Measurements from ENCODE around the gene BEND2. TPM values are rescaled to one million over a fixed set of nuclear protein-coding genes. Genes with fewer than 3 reads are reported as not detected.

The BEND2 gene
- total RNA-seq, 1 experiment from 2014 or later, result not detected

GRCh38 chrX:18151157-18151556, 69.5 kb downstream of the BEND2 start (continued):
- TF ChIP-seq ZNF232 (CRISPR knock-in tag; IDR thresholded peaks at IDR 0.05), result no peak

- H3K27ac Mint-ChIP-seq, result no peak overlapping the region
- ChIA-PET POLR2A (no interaction called here), CTCF (no interaction called here)
- no peaks in the 10 kb centered on the region for H3K4me1 Mint-ChIP-seq
- no peaks in the 10 kb centered on the region for H3K27me3 Mint-ChIP-seq (ENCODE audit: low read depth)
- H3K9me3 Mint-ChIP-seq, result no peaks in the 10 kb centered on the region; the same call in 1 of the 2 replicates
- no peak overlapping the region for H3K4me3 Mint-ChIP-seq
- H3K36me3 Mint-ChIP-seq, result no peaks in the 10 kb centered on the region
- TF ChIP-seq SP1 (CRISPR knock-in tag; conservative IDR thresholded peaks at IDR 0.05), result no peak
- TF ChIP-seq ZSCAN18 (CRISPR knock-in tag; IDR thresholded peaks at IDR 0.05), result no peak
- TF ChIP-seq ZNF512 (CRISPR knock-in tag; IDR thresholded peaks at IDR 0.05; ENCODE audit: borderline replicate concordance), result no peak
- TF ChIP-seq ZBTB43 (CRISPR knock-in tag; IDR thresholded peaks at IDR 0.05), result no peak
- no peak for TF ChIP-seq TEAD4 (CRISPR knock-in tag; IDR thresholded peaks at IDR 0.05)
- TF ChIP-seq HMGXB4 (CRISPR knock-in tag; IDR thresholded peaks at IDR 0.05), result no peak
- no peak for TF ChIP-seq ATF2 (CRISPR knock-in tag; IDR thresholded peaks at IDR 0.05; ENCODE audit: borderline replicate concordance, low read depth)
- TF ChIP-seq FOXP4 (CRISPR knock-in tag; IDR thresholded peaks at IDR 0.05), result no peak
- TF ChIP-seq HMGA2 (CRISPR knock-in tag; IDR thresholded peaks at IDR 0.05), result no peak
- TF ChIP-seq IRF2 (CRISPR knock-in tag; IDR thresholded peaks at IDR 0.05; ENCODE audit: borderline replicate concordance, low read depth), result no peak
- no peak for TF ChIP-seq ELF4 (CRISPR knock-in tag; IDR thresholded peaks at IDR 0.05; ENCODE audit: low read depth)
- no peak for ATAC-seq
- DNase-seq (ENCODE audit: low spot score), result no peak
Measured at GRCh38 chrX:18149454-18149853, 71.2 kb downstream of the BEND2 start.

GRCh38 chrX:18146954-18147353, 73.7 kb downstream of the BEND2 start:
- Mint-ChIP-seq H3K36me3 (no peaks in the 10 kb centered on the region), H3K4me3 (no peak overlapping the region), H3K27ac (no peak overlapping the region), H3K4me1 (no peaks in the 10 kb centered on the region), H3K9me3 (no peaks in the 10 kb centered on the region), H3K27me3 (ENCODE audit: low read depth) (no peaks in the 10 kb centered on the region)
- DNase-seq (ENCODE audit: low spot score) (peak; percentile 17), ATAC-seq (peak; percentile 53)
- CTCF ChIA-PET, result no interaction called here
- no peak for TF ChIP-seq USF1 (CRISPR knock-in tag; IDR thresholded peaks at IDR 0.05)
- no peak for TF ChIP-seq ZNF138 (CRISPR knock-in tag; conservative IDR thresholded peaks at IDR 0.05)
- POLR2A ChIA-PET, result no interaction called here

Measured in WTC11 (cell line).